A673 (cell line): Measurements from ENCODE around the gene DAB1.

Experiments used
- CTCF ChIP-seq: fragments of 300-800, 200-600 bp; sonication (generic); conservative IDR thresholded peaks from 2 replicates; pipeline ENCODE4 v1.5.1; 2017; ENCODE audit warnings: low read depth, mild to moderate bottlenecking, antibody characterized with exemption, low read length, moderate library complexity, mixed read lengths
- EZH2 ChIP-seq: fragments of 200-600 bp; sonication (generic); IDR thresholded peaks from 2 replicates; pipeline ENCODE4 v1.6.1; 2017; ENCODE audit warnings: borderline replicate concordance, low read depth, mild to moderate bottlenecking, mixed read lengths, antibody characterized with exemption, low read length; ENCODE audit not compliant: poor library complexity, severe bottlenecking

DNA sequence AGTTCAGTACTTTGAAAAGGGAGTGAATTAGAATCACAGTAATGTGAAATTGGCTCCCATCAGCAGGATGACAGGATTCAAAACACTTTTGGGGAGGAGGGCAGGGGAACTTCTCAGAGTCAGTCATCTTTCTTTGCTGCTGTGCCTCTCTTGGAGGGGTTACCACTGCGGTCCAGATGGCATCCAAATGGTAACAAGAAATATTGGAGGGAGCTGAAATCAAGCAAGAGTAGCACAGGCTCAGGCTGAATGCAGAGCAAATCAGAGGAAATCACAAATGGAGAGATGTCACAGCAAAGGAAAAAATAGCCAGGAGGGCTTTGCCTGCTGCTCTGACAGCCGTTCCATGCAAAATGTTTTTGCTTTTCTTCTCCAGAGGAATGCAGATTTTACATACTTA, 383.0 kb downstream of the DAB1 start:
- no peak for TF ChIP-seq EZH2
- no peak for TF ChIP-seq CTCF
